ENCODE data around the gene CPT1A.

GRCh38 chr11:68857037-68857586 lies 15.4 kb upstream of the CPT1A start:
- TF ChIP-seq CTCF (IDR thresholded peaks at IDR 0.05) = no peak
- TF ChIP-seq POLR2A (IDR thresholded peaks at IDR 0.05) = peak in 1 of 2 donors; percentile 54

Data from Peyer's patch (tissue), 4 donors.